ENCODE measurements around the gene TUFT1. TPM values are rescaled to one million over a fixed set of nuclear protein-coding genes. Genes with fewer than 3 reads are reported as not detected.
"Not testable (repeated sequence)": the region's sequence is repeated elsewhere in the genome, so short reads cannot be mapped to it uniquely, and the experiment has no call there.

The TUFT1 gene
- total RNA-seq, 1 donor: 16.3 TPM

- Histone ChIP-seq H4K20me1 (ENCODE audit: insufficient read depth, low read length) (no peaks in the 10 kb centered on the region), H3K4me2 (ENCODE audit: insufficient read depth, low read length) (no peak overlapping the region), H3K36me3 (ENCODE audit: insufficient read depth, low read length) (no peaks in the 10 kb centered on the region), H3K4me3 (ENCODE audit: insufficient read depth, low read length) (no peak overlapping the region), H3K9me3 (ENCODE audit: low read depth, low read length) (no peaks in the 10 kb centered on the region), H3K79me2 (ENCODE audit: insufficient read depth, low read length) (no peaks in the 10 kb centered on the region), H3K4me1 (ENCODE audit: insufficient read depth, low read length) (peaks cover 2% of the 10 kb centered on the region), H2AFZ (ENCODE audit: low read length) (no peak overlapping the region), H3K27ac (ENCODE audit: low read depth, low read length) (no peak overlapping the region), H3K27me3 (ENCODE audit: insufficient read depth, low read length) (peaks cover 38% of the 10 kb centered on the region)
- DNase-seq (ENCODE audit: insufficient read length, low spot score, missing footprints): no peak
- no peak for TF ChIP-seq CTCF (IDR thresholded peaks at IDR 0.05; ENCODE audit: extremely low read depth, low read depth, low read length)
These were observed 20.4 kb upstream of the TUFT1 start for GRCh38 chr1:151519667-151520066.

DNA sequence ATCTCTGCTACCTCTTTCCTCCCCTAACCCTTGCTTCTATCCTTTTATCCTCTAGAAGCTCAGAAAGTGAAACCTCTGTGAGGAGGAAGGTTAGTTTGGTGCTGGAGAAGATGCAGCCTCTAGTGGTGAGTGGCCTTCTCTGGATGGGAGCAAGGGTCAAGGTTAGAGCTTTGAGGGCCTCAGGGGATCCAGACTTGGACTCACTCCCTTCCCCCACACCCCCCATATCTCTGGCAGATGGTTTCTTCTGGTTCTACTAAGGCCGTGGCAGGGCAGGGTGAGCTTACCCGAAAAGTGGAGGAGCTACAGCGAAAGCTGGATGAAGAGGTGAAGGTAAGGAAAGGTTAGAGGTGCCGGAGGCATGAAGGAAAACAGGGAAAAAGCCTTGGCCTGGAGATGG, 19.8 kb upstream of the TUFT1 start:
- Histone ChIP-seq H3K79me2 (ENCODE audit: insufficient read depth, low read length) (no peaks in the 10 kb centered on the region), H2AFZ (ENCODE audit: low read length) (peak overlapping the region; percentile 29), H3K27me3 (ENCODE audit: insufficient read depth, low read length) (peaks cover 34% of the 10 kb centered on the region), H3K27ac (ENCODE audit: low read depth, low read length) (no peak overlapping the region), H3K4me2 (ENCODE audit: insufficient read depth, low read length) (no peak overlapping the region), H3K9me3 (ENCODE audit: low read depth, low read length) (no peaks in the 10 kb centered on the region), H3K4me1 (ENCODE audit: insufficient read depth, low read length) (peaks cover 2% of the 10 kb centered on the region), H4K20me1 (ENCODE audit: insufficient read depth, low read length) (no peaks in the 10 kb centered on the region), H3K36me3 (ENCODE audit: insufficient read depth, low read length) (no peaks in the 10 kb centered on the region), H3K4me3 (ENCODE audit: insufficient read depth, low read length) (no peak overlapping the region)
- DNase-seq (ENCODE audit: insufficient read length, low spot score, missing footprints): no peak
- TF ChIP-seq CTCF (IDR thresholded peaks at IDR 0.05; ENCODE audit: extremely low read depth, low read depth, low read length): peak; percentile 21

DNA sequence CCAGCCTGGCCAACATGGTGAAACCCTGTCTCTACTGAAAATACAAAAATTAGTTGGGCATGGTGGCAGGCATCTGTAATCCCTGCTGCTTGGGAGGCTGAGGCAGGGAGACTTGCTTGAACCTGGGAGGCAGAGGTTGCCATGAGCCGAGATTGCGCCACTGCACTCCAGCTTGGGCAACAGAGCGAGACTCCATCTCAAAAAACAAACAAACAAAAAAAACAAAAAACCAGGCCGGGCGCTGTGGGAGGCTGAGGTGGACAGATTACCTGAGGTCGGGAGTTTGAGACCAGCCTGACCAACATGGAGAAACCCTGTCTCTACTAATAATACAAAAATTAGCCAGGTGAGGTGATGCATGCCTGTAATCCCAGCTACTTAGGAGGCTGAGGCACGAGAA, 17.7 kb upstream of the TUFT1 start:
- H3K79me2 ChIP-seq (ENCODE audit: insufficient read depth, low read length); H3K4me3 ChIP-seq (ENCODE audit: insufficient read depth, low read length); H3K4me2 ChIP-seq (ENCODE audit: insufficient read depth, low read length); H2AFZ ChIP-seq (ENCODE audit: low read length); H3K36me3 ChIP-seq (ENCODE audit: insufficient read depth, low read length); H3K27ac ChIP-seq (ENCODE audit: low read depth, low read length); H4K20me1 ChIP-seq (ENCODE audit: insufficient read depth, low read length); H3K9me3 ChIP-seq (ENCODE audit: low read depth, low read length); H3K4me1 ChIP-seq (ENCODE audit: insufficient read depth, low read length); DNase-seq (ENCODE audit: insufficient read length, low spot score, missing footprints): not testable (repeated sequence)
- peaks cover 27% of the 10 kb centered on the region for H3K27me3 ChIP-seq (ENCODE audit: insufficient read depth, low read length)

DNA sequence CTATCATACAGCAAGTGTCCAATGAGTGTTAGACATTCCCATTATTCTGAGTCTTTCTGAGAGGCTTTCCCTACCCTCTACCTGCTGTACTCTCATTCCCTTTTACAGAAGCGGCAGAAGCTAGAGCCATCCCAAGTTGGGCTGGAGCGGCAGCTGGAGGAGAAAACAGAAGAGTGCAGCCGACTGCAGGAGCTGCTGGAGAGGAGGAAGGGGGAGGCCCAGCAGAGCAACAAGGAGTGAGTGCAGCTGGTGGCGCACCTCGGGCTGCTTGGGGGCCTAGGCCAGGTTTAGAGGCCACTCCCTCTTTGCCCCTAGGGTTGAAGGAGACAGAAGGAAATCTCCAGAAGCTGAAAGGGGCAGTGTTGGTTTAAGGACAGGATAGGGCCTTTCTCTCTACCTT, 16.8 kb upstream of the TUFT1 start:
- no peak for TF ChIP-seq CTCF (IDR thresholded peaks at IDR 0.05; ENCODE audit: extremely low read depth, low read depth, low read length)

More for the DNA sequence above, 16.8 kb upstream of the TUFT1 start:
- Histone ChIP-seq H3K9me3 (ENCODE audit: low read depth, low read length) (no peaks in the 10 kb centered on the region), H3K79me2 (ENCODE audit: insufficient read depth, low read length) (no peaks in the 10 kb centered on the region), H3K27me3 (ENCODE audit: insufficient read depth, low read length) (peaks cover 27% of the 10 kb centered on the region), H4K20me1 (ENCODE audit: insufficient read depth, low read length) (no peaks in the 10 kb centered on the region), H3K27ac (ENCODE audit: low read depth, low read length) (no peak overlapping the region), H3K4me2 (ENCODE audit: insufficient read depth, low read length) (no peak overlapping the region), H3K4me1 (ENCODE audit: insufficient read depth, low read length) (peaks cover 2% of the 10 kb centered on the region), H2AFZ (ENCODE audit: low read length) (no peak overlapping the region), H3K36me3 (ENCODE audit: insufficient read depth, low read length) (no peaks in the 10 kb centered on the region), H3K4me3 (ENCODE audit: insufficient read depth, low read length) (no peak overlapping the region)
- no peak for DNase-seq (ENCODE audit: insufficient read length, low spot score, missing footprints)
